Right renal cortex interstitium (tissue), 3 donors: Measurements from ENCODE around the gene PNPLA7. TPM values are rescaled to one million over a fixed set of nuclear protein-coding genes. Genes with fewer than 3 reads are reported as not detected.
"Not testable (repeated sequence)": the region's sequence is repeated elsewhere in the genome, so short reads cannot be mapped to it uniquely, and the experiment has no call there.

Experiments
- DNase-seq, 3 donors: peaks; one replicate each; pipeline ENCODE4 v3.0.0-alpha.2; 2013; ENCODE audit warnings: low read depth in 3 of 3, low spot score in 2 of 3
- polyA plus RNA-seq, 3 donors: library from polyadenylated mRNA; unstranded; fragments of 120-200 nt; gene quantifications; one replicate each; pipeline ENCODE4 v1.2.1, GENCODE V29; 2013; ENCODE audit not compliant: insufficient read length in 3 of 3

PNPLA7 gene
- polyA plus RNA-seq, 3 donors: 0.88 to 2.3 (median 1.1) TPM

GRCh38 chr9:137575716-137576411 is 25.7 kb upstream of the PNPLA7 start:
- no peak for DNase-seq

DNA sequence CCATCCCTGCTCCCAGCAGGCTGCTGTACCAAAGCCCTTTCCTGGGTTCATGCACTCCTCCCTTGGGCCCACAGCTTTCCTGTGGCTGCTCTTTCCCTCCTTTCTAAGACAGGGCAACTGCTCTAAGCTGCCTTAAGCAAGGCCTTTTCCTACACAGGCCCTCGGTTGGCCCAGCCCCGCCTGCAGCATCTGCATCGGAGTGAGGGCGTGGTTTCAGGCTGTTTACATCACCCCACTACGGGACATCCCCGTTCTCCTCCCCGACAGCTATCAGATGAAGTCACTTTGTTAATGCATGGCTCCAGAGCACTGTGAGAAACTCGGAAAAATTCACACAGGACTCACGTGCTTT is 25.1 kb upstream of the PNPLA7 start:
- DNase-seq: no peak

GRCh38 chr9:137574192-137574591 is 24.0 kb upstream of the PNPLA7 start:
- no peak for DNase-seq

DNA sequence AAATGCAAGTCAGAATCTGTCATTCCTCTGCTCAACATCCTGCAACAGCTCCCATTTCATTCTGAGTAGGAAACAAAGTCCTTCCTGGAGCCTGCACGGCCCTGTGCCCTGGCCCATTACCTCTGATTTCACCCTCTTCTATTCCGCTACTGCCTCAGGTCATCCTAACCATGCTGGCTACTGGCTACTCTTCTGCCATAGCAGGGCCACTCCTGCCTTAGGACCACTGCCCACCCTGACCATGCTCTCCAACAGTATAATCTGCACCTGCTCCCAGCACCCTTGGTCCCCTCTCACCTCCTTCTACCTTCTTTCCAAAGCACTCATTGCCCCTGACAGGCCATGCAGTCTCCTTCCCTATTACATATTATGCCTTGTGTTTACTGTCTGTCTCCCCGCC is 20.4 kb upstream of the PNPLA7 start:
- no peak for DNase-seq

GRCh38 chr9:137569609-137570203 is 19.5 kb upstream of the PNPLA7 start:
- DNase-seq: no peak

DNA sequence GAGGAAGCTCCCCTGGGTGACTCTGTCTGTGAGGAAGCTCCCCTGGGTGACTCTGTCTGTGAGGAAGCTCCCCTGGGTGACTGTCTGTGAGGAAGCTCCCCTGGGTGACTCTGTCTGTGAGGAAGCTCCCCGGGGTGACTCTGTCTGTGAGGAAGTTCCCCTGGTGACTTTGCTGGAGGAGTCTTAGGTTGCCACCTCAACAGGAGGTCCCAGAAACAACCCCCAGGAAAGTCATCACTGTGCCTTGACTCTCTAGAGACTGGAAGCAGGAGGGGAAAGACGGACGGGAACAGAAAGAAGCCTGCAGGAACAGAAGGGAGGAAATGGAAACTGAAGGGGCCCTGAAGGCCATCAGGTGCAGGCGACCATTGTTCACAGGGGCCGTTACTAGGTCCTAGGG is 18.2 kb upstream of the PNPLA7 start:
- not testable (repeated sequence) for DNase-seq

- DNase-seq: no peak
Observed at GRCh38 chr9:137564817-137565411, 14.7 kb upstream of the PNPLA7 start.

GRCh38 chr9:137564134-137564533 is 13.9 kb upstream of the PNPLA7 start:
- no peak for DNase-seq

GRCh38 chr9:137558127-137558526 is 7.9 kb upstream of the PNPLA7 start:
- DNase-seq: no peak

DNA sequence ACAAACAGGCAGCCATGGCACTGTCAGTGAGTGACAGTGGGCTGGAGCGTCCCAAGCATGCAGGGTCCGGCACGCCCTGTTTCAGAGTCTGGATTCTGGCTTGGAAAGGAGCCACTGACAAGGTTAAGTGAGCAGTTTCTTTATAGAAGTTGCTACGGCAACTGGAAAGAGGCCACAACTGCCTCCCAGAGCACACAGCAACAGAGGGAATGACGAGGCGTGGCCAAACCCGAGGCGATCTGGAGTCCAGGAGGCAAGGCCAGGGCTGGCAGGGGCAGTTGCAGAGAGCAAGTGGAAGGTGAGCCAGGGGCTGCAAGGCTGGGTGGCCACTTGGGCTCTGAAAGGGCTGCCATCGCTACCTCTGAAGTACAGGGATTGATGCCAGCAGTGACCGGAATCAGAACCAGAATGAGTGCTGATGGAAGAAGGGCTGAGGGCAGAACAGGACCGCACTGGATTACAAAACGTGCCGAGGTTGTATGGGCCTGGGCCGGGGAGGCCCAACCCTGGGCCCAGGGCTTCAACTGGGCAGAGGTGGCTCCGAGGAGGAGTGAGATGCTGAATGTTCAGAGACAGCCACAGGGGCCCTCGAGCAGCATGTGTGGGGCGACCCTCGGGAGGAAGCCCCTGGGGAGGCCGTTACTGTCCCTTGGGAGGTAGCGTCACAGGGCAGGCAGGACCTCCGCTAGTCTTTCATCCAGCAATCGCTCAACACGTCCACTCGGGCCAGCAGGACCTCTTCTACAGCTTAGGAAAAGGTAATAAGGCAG is 6.1 kb upstream of the PNPLA7 start:
- DNase-seq: no peak

DNA sequence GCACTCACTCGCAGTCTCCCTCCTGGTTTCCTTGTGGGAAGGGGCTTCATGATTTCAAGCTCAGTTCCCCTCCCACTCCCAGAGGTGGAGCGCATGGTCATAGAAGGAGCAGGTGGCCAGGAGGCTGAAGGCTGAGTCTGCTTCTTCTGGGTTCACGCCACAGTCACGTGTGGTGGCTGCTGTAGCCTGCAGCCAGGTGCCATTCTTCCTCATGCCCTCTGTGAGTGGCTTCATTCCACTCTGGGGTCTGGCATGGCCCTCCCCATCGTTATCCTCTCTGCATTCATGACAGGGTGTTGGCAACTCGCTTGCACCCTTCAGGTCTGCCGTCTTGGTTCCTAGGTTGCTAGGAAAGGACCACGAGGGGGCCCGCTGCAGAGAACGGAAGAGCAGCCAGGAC is 5.0 kb upstream of the PNPLA7 start:
- DNase-seq: no peak

DNA sequence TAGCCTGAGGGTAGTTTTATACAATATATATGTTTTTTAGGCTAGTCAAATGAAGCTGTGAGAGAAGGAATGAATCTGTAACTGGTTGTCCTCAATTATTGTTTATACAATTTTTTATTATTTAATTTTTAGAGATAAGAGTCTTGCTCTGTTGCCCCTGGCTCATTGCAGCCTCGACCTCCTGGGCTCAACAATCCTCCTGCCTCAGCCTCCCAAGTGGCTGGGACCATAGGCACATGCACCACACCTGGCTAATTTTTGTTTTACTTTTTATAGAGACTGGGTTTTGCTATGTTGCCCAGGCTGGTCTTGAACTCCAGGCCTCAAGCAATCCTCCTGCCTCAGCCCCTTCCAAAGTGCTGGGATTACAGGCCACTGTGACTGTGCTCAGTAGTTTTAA is 4.1 kb upstream of the PNPLA7 start:
- no peak for DNase-seq

- not testable (repeated sequence) for DNase-seq
Observed at GRCh38 chr9:137553654-137554053, 3.5 kb upstream of the PNPLA7 start.

DNA sequence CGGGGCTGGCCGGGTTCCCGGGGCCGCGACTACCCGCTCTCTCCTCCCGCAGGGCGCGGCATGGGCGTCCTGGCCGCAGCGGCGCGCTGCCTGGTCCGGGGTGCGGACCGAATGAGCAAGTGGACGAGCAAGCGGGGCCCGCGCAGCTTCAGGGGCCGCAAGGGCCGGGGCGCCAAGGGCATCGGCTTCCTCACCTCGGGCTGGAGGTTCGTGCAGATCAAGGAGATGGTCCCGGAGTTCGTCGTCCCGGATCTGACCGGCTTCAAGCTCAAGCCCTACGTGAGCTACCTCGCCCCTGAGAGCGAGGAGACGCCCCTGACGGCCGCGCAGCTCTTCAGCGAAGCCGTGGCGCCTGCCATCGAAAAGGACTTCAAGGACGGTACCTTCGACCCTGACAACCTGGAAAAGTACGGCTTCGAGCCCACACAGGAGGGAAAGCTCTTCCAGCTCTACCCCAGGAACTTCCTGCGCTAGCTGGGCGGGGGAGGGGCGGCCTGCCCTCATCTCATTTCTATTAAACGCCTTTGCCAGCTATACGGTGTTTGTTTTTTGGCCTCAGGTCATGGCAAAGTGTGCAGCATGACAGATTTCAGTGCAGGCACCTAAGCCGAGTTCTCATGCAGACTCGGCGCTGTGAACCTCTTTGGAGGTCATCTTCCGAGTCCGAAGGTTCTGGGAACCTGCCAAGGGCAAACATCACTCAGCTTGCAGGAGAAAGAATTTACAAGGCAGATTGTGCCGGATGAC is 2.0 kb upstream of the PNPLA7 start:
- no peak for DNase-seq

DNA sequence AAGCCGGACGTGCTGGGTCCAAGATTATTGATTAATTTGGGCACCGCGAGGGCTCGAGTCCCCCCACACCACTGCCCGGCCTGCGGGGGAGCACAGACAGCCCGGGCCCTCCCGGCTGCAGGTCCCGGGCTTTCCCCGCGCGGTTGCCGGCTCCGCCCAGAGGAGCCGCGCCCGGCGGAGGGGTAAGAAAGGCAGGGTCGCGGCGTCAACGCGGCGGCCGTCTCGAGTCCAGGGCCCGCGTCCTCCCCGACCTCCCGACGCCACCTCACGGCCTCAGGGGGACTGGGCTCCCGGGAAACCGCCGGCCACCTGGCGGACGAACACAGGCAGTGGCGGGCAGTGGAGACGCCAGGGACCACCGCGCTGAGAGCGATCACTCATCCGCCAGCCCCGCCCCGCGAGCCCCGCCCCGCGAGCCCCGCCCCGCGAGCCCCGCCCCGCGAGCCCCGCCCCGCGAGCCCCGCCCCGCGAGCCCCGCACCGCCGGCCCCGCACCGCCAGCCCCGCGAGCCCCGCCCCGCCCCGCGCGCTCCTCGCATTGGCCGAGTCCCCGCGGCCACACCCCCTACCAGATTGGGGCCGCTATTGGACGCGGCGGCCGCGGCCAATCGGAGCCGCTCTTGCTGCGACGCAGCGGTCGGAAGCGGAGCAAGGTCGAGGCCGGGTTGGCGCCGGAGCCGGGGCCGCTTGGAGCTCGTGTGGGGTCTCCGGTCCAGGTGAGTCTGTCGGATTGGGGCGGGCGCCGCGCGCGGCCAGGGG is 1.2 kb upstream of the PNPLA7 start, which contains the start of gene MRPL41:
TSS of gene MRPL41 (plus strand) at position 616 of the 758 bp plus-strand sequence. CDS start 203 bp downstream, outside the sequence.
- peak; percentile 37 to 75 (median 43) for DNase-seq

DNA sequence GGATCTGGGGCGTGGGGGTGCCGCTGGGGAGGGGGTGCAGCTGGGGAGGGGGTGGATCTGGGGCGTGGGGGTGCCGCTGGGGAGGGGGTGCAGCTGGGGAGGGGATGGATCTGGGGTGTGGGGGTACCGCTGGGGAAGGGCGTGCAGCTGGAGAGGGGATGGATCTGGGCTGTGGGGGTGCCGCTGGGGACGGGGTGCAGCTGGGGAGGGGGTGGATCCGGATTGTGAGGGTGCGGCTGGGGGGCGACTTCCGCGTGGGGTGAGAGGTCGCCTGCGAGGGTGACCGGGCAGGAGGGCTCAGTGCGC is 709 bp upstream of the PNPLA7 start:
- not testable (repeated sequence) for DNase-seq

GRCh38 chr9:137547687-137548543 is 2.3 kb downstream of the PNPLA7 start:
- DNase-seq: no peak

GRCh38 chr9:137545123-137545522 is 5.1 kb downstream of the PNPLA7 start:
- no peak for DNase-seq

DNA sequence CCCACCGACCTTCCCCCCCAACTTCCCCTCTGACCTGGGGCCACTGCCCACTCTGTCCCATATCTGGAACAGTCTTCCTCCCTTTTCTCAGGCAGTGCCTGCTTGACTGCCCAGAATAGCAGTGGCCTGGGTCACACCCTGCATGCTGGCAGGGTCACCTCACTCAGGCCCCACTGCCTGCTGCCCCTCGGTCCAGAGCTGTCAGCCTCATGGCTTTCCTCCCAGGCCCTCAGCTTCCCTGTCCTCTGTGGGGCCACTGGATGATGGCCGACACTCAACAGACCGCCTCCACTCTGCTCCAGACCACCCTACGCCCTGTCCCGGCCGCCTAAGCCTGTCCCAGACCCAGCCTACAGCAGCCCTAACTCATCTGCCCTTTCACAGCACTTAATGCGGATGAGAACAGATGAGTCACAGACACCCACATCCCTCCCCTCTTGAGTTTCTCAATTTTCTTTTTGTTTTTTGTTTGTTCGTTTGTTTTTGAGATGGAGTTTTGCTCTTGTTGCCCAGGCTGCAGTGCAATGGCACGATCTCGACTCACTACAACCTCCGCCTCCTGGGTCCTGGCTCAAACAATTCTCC is 5.9 kb downstream of the PNPLA7 start:
- no peak for DNase-seq
